Hepatocyte (in vitro differentiated cells): ENCODE measurements around the gene PDX1. TPM values are rescaled to one million over a fixed set of nuclear protein-coding genes. Genes with fewer than 3 reads are reported as not detected.

Experiments used
- DNase-seq: peaks from one replicate; pipeline ENCODE4 v3.0.0-alpha.2; 2016; ENCODE audit warnings: low spot score
- H2AFZ ChIP-seq: fragments of 200-600 bp; sonication (generic); 2 replicates; pipeline ENCODE4 v1.6.0; 2016; ENCODE audit warnings: antibody characterized with exemption, mild to moderate bottlenecking
- H3K27ac ChIP-seq: fragments of 200-600 bp; sonication (generic); 2 replicates; pipeline ENCODE4 v1.5.1; 2016; ENCODE audit warnings: mild to moderate bottlenecking
- H3K27me3 ChIP-seq: fragments of 200-600 bp; sonication (generic); 2 replicates; pipeline ENCODE4 v1.6.1; 2016
- H3K36me3 ChIP-seq: fragments of 200-600 bp; sonication (generic); replicated peaks from 2 replicates; pipeline ENCODE4 v1.5.1; 2016; ENCODE audit warnings: low read depth; ENCODE audit not compliant: insufficient read depth
- H3K4me1 ChIP-seq: fragments of 200-600 bp; sonication (generic); 2 replicates; pipeline ENCODE4 v1.5.1; 2016; ENCODE audit warnings: mild to moderate bottlenecking, moderate library complexity; ENCODE audit not compliant: insufficient read depth
- H3K4me2 ChIP-seq: fragments of 200-600 bp; sonication (generic); 2 replicates; pipeline ENCODE4 v1.6.0; 2016
- H3K4me3 ChIP-seq: fragments of 200-600 bp; sonication (generic); 2 replicates; pipeline ENCODE4 v1.5.1; 2016; ENCODE audit warnings: mild to moderate bottlenecking
- H3K79me2 ChIP-seq: fragments of 200-600 bp; sonication (generic); 2 replicates; pipeline ENCODE4 v1.6.0; 2017; ENCODE audit warnings: mild to moderate bottlenecking
- H3K9me2 ChIP-seq: fragments of 200-600 bp; sonication (generic); replicated peaks from 2 replicates; pipeline ENCODE4 v1.6.0; 2017; ENCODE audit warnings: mild to moderate bottlenecking; ENCODE audit not compliant: insufficient read depth
- H3K9me3 ChIP-seq: fragments of 200-600 bp; sonication (generic); 2 replicates; pipeline ENCODE4 v1.5.1; 2016; ENCODE audit warnings: low read depth, mild to moderate bottlenecking
- H4K20me1 ChIP-seq: fragments of 200-600 bp; sonication (generic); 2 replicates; pipeline ENCODE4 v1.6.0; 2016; ENCODE audit warnings: mild to moderate bottlenecking; ENCODE audit not compliant: insufficient read depth, poor library complexity, severe bottlenecking
- EZH2 ChIP-seq: fragments of 200-600 bp; sonication (generic); IDR thresholded peaks from 2 replicates; pipeline ENCODE4 v1.6.1; 2016; ENCODE audit warnings: antibody characterized with exemption, mild to moderate bottlenecking, borderline replicate concordance
- EZH2phosphoT487 ChIP-seq: fragments of 200-600 bp; sonication (generic); IDR thresholded peaks from one replicate; pipeline ENCODE4 v1.6.1; 2018; ENCODE audit warnings: antibody characterized with exemption, mild to moderate bottlenecking, low read depth, moderate library complexity; ENCODE audit not compliant: unreplicated experiment, severe bottlenecking
- WGBS: methylation state at CpG from one replicate; pipeline ENCODE4 v1.1.6; 2016; ENCODE audit warnings: low lambda C conversion rate; ENCODE audit errors: missing lambda C conversion rate; 5-methylcytosine and 5-hydroxymethylcytosine counted together
- polyA plus RNA-seq: library from polyadenylated mRNA; unstranded; fragments of >200 nt; fragmentation: Nextera tagmentation; extraction: Ambion mirVana; gene quantifications from 2 replicates; pipeline ENCODE4 v1.2.1, GENCODE V29; 2016
- total RNA-seq: library from RNA; depleted of rRNA; stranded (reverse); fragments of >200 nt; gene quantifications from 2 replicates; pipeline ENCODE4 v1.2.3, GENCODE V29; 2014
- TF ChIP-seq, protein P1 (sequence below): fragments of 200-600 bp; sonication (generic); IDR thresholded peaks from 2 replicates; pipeline ENCODE4 v1.5.1; 2016; ENCODE audit warnings: antibody characterized with exemption, mild to moderate bottlenecking; ENCODE audit not compliant: poor library complexity

PDX1 gene
- total and polyA plus RNA-seq, 2 experiments from 2014 or later, result 1.3 to 1.8 TPM

DNA sequence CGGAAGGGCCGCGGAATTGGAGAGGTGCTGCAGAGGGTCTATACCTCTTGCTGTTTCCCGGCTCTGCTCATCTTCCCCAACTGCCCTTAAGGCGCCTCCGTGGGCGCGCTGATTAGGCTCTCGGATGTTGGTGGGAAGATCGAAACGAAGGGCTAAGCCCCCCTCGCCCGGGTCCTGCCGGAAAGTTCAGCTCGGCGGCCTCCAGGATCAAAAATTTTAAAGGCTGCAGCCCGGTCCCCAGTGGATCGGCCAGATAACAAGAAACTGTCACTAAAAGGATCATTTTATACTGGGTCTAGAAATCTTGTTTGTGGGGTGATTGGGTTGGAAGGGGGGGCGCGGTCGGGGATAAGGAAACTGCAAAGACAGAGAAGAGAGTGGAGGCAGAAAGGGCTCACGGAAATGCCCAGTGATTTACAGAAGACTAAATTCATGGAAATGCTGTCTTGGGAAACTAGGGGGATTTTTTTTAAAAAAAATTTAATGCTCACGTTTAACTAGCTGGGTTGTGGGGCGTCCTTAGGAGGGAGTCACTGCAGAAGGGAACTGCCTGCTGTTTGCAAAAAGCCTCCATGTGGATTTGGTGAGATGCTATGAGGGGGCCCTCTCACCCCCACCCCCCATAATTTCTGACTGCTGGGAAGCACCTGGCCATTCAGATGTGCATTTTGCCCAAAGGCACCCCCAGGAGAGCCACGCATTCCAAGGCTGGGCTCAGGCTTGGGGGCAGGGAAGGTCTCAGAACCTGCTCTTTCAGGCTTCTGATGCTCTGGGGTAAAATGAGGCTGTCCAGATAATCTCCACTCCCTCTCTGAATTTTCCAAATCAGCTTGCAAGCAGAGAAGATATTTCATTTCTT is 41.7 kb downstream of the PDX1 start:
- Histone ChIP-seq H3K27me3 (peaks cover 54% of the 10 kb centered on the region), H3K9me3 (no peaks in the 10 kb centered on the region), H3K27ac (peak overlapping the region; percentile 98), H3K4me2 (peak overlapping the region; percentile 92), H2AFZ (peak overlapping the region; percentile 13), H3K4me1 (peaks cover 50% of the 10 kb centered on the region), H3K79me2 (peaks cover 39% of the 10 kb centered on the region), H3K36me3 (no peaks in the 10 kb centered on the region), H4K20me1 (no peaks in the 10 kb centered on the region), H3K9me2 (no peaks in the 10 kb centered on the region), H3K4me3 (peak overlapping the region; percentile 21)
- 10% methylated on average over 25 of the region's 25 CpGs for WGBS
- TF ChIP-seq EZH2 (peak; percentile 56), EZH2phosphoT487 (no peak)
- TF ChIP-seq, protein P1, sequence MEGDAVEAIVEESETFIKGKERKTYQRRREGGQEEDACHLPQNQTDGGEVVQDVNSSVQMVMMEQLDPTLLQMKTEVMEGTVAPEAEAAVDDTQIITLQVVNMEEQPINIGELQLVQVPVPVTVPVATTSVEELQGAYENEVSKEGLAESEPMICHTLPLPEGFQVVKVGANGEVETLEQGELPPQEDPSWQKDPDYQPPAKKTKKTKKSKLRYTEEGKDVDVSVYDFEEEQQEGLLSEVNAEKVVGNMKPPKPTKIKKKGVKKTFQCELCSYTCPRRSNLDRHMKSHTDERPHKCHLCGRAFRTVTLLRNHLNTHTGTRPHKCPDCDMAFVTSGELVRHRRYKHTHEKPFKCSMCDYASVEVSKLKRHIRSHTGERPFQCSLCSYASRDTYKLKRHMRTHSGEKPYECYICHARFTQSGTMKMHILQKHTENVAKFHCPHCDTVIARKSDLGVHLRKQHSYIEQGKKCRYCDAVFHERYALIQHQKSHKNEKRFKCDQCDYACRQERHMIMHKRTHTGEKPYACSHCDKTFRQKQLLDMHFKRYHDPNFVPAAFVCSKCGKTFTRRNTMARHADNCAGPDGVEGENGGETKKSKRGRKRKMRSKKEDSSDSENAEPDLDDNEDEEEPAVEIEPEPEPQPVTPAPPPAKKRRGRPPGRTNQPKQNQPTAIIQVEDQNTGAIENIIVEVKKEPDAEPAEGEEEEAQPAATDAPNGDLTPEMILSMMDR, result no peak
- peak; percentile 9 for DNase-seq

DNA sequence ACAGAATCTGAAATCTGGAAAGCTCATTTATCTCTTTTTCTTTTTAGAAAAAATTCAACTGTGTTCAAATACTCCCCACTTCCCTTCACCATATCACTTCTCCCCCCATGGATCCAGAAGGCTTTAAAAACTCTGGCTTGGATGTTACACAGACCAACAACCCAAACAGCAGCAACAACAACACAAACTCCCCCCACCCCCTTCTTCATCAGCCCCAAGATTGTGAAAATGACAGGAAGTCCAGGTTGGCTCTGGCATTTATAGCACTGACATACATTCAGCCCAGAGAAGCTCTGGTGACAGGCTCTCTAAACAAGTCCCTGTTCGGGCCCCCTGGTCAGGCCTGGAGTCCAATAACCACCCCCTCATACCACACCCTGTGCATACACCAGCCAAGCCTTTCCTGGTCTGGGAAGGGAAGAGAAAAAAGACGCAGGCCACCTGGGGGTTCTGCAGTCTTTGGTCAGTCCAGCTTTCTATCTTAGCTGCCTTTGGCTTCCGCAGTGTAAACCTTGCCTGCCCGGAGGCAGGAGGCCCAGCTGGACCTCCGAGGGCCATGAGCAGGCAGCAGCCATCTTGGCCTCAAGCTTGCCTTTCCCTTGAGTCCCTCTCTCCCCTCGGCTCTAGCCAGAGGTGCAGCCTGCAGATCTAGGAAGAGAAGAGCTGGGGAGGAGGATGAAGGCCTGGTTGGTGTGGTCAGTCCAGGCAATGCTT is 42.5 kb downstream of the PDX1 start:
- Histone ChIP-seq H3K4me1 (peaks cover 50% of the 10 kb centered on the region), H3K9me2 (no peaks in the 10 kb centered on the region), H4K20me1 (no peaks in the 10 kb centered on the region), H3K9me3 (no peaks in the 10 kb centered on the region), H3K4me3 (no peak overlapping the region), H3K27ac (peak overlapping the region; percentile 98), H3K79me2 (peaks cover 46% of the 10 kb centered on the region), H3K27me3 (peaks cover 62% of the 10 kb centered on the region), H3K4me2 (peak overlapping the region; percentile 92), H2AFZ (no peak overlapping the region), H3K36me3 (no peaks in the 10 kb centered on the region)
- TF ChIP-seq EZH2phosphoT487 (no peak), EZH2 (no peak)
- TF ChIP-seq, protein P1, result no peak
- WGBS, result 26% methylated on average over 6 of the region's 6 CpGs
- DNase-seq, result peak; percentile 80

DNA sequence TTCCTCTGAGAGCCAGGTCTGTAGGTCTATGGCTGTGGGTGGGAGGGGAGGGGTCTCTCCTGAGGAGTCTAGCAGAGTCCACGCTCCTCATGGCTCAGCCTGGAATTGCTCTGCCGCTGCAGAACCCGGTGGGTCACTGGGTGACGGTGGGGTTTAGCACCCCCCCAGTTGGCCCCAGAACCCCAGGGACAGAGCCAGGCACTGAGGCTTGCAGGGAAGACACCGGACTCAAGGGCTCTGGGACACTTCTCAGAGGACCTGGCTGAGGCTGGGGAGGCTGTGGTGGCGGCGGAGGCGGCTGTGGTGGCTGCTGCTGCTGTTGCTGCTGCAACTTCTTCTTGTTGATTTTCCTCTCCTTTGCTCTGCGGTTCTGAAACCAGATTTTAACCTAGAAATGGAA is 43.2 kb downstream of the PDX1 start:
- H3K27me3 ChIP-seq, result peaks cover 66% of the 10 kb centered on the region
- H2AFZ ChIP-seq, result no peak overlapping the region
- H3K9me2 ChIP-seq, result no peaks in the 10 kb centered on the region
- H3K9me3 ChIP-seq, result no peaks in the 10 kb centered on the region
- peak; percentile 12 for DNase-seq
- peaks cover 53% of the 10 kb centered on the region for H3K79me2 ChIP-seq
- H3K27ac ChIP-seq, result peak overlapping the region; percentile 98
- 56% methylated on average over 9 of the region's 9 CpGs for WGBS
- peaks cover 6% of the 10 kb centered on the region for H4K20me1 ChIP-seq
- no peaks in the 10 kb centered on the region for H3K36me3 ChIP-seq
- no peak overlapping the region for H3K4me3 ChIP-seq
- H3K4me2 ChIP-seq, result peak overlapping the region; percentile 92
- TF ChIP-seq EZH2 (no peak), EZH2phosphoT487 (no peak)
- TF ChIP-seq, protein P1, result no peak
- H3K4me1 ChIP-seq, result peaks cover 46% of the 10 kb centered on the region
